SK-N-SH treated with all-trans-retinoic acid at 6 μM for 48 hours (cell line): Measurements from ENCODE around the gene E2F6.

ENCODE experiments used
- ARNTL ChIP-seq: fragments of 450-650 bp; formaldehyde crosslinking; IDR thresholded peaks from 2 replicates; pipeline ENCODE4 v1.5.0; 2020; ENCODE audit warnings: low read depth, mild to moderate bottlenecking, moderate library complexity, borderline replicate concordance
- ESRRG ChIP-seq: fragments of 250-450 bp; sonication (Bioruptor Pico); IDR thresholded peaks from 2 replicates; pipeline ENCODE4 v1.6.1; 2021; ENCODE audit warnings: mild to moderate bottlenecking
- OSR1 ChIP-seq: fragments of 250-450 bp; sonication (Bioruptor Pico); IDR thresholded peaks from 2 replicates; pipeline ENCODE4 v1.8.0; 2022; ENCODE audit warnings: moderate library complexity, mild to moderate bottlenecking, inconsistent platforms
- RARB ChIP-seq: fragments of 250-450 bp; sonication (Bioruptor Pico); IDR thresholded peaks from 2 replicates; pipeline ENCODE4 v1.8.0; 2021; ENCODE audit warnings: mild to moderate bottlenecking, moderate library complexity
- ZFP3 ChIP-seq: fragments of 250-450 bp; sonication (Bioruptor Pico); IDR thresholded peaks from 2 replicates; pipeline ENCODE4 v1.5.0; 2020; ENCODE audit warnings: mild to moderate bottlenecking, moderate library complexity
- ZFP30 ChIP-seq: fragments of 450-650 bp; formaldehyde crosslinking; IDR thresholded peaks from 2 replicates; pipeline ENCODE4 v1.5.0; 2022; ENCODE audit warnings: mild to moderate bottlenecking, moderate library complexity
- TF ChIP-seq, protein P1 (sequence below): fragments of 250-450 bp; sonication (Bioruptor Pico); IDR thresholded peaks from 2 replicates; pipeline ENCODE4 v1.5.1; 2020; ENCODE audit warnings: low read depth, mild to moderate bottlenecking, moderate library complexity
- TF ChIP-seq, protein P2 (sequence below): fragments of 250-450 bp; sonication (Bioruptor Pico); IDR thresholded peaks from 2 replicates; pipeline ENCODE4 v1.8.0; 2021; ENCODE audit warnings: low read depth, mild to moderate bottlenecking, moderate library complexity, borderline replicate concordance

DNA sequence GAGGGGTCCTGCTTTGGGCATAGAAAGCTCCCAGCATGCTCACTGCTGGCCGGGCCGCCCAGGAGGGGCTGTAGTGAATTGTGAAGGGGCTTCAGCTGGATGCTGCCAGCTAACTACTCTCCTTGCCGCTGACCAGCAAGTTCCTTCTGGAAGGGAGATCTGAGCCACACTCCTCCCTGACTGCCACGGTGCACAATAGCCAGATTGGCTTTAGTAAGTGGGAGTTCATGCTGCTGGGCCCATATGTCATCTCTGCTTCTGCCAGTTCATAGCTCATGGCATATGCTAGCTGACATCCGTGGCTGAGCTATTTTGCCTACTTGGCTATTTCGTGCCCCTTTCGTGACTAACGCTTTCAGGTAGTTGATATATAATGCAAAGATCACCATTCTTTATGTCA lies 69.9 kb downstream of the E2F6 start:
- TF ChIP-seq, protein P1, sequence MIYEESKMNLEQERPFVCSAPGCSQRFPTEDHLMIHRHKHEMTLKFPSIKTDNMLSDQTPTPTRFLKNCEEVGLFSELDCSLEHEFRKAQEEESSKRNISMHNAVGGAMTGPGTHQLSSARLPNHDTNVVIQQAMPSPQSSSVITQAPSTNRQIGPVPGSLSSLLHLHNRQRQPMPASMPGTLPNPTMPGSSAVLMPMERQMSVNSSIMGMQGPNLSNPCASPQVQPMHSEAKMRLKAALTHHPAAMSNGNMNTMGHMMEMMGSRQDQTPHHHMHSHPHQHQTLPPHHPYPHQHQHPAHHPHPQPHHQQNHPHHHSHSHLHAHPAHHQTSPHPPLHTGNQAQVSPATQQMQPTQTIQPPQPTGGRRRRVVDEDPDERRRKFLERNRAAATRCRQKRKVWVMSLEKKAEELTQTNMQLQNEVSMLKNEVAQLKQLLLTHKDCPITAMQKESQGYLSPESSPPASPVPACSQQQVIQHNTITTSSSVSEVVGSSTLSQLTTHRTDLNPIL (CRISPR knock-in tag): no peak
- TF ChIP-seq ESRRG (no peak), ZFP30 (CRISPR knock-in tag) (no peak), ARNTL (CRISPR knock-in tag) (no peak), OSR1 (CRISPR knock-in tag) (no peak), RARB (CRISPR knock-in tag) (no peak), ZFP3 (CRISPR knock-in tag) (no peak)
- TF ChIP-seq, protein P2, sequence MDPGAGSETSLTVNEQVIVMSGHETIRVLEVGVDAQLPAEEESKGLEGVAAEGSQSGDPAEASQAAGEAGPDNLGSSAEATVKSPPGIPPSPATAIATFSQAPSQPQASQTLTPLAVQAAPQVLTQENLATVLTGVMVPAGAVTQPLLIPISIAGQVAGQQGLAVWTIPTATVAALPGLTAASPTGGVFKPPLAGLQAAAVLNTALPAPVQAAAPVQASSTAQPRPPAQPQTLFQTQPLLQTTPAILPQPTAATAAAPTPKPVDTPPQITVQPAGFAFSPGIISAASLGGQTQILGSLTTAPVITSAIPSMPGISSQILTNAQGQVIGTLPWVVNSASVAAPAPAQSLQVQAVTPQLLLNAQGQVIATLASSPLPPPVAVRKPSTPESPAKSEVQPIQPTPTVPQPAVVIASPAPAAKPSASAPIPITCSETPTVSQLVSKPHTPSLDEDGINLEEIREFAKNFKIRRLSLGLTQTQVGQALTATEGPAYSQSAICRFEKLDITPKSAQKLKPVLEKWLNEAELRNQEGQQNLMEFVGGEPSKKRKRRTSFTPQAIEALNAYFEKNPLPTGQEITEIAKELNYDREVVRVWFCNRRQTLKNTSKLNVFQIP (CRISPR knock-in tag): no peak
